ENCODE data around the gene MPC2. TPM values are rescaled to one million over a fixed set of nuclear protein-coding genes. Genes with fewer than 3 reads are reported as not detected.

MPC2 gene
- total RNA-seq, 1 experiment from 2014 or later = 159 TPM

DNA sequence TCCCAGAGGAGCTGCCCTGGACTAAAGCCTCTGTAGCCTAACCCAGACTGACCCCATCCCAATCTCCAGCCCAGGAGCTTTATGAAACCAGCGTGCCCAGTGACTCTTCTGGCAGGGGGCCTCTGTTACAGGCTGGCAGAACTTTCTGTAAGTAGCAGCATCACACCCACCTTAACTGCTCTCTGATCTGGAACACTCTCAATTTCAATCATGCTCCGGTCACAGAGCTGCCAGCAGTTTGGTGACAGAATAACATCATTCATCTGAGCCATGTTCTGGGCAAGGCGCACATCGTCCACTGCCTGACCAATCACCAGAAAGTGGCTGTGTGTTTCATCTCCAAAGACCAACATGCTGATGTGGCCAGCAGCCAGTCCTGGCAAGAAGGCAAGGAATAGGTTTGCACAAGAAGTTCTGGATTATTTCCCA lies 37.6 kb downstream of the MPC2 start:
- Histone ChIP-seq H3K9me3 (no peaks in the 10 kb centered on the region), H3K27me3 (replicated peaks; ENCODE audit: control insufficient read depth, insufficient read depth, low read length) (no peaks in the 10 kb centered on the region), H3K4me3 (ENCODE audit: low read depth, low read length) (no peak overlapping the region), H3K36me3 (ENCODE audit: control insufficient read depth, insufficient read depth, low read length) (no peaks in the 10 kb centered on the region), H3K4me1 (no peaks in the 10 kb centered on the region; the same call in 1 of the 2 replicates)
- no peaks in the 10 kb centered on the region for H3K27me3 Mint-ChIP-seq (ENCODE audit: insufficient read depth, unreplicated experiment)
- ChIA-PET CTCF (no interaction called here), POLR2A (interaction anchor here (0.6 kb wide), 1 partner anchor 124 kb away, joined by 4 read pairs; no protein-coding TSS in a partner anchor)
- intact Hi-C loops (cut with micrococcal nuclease; ENCODE audit: unreplicated experiment) = no loop called here
- H3K36me3 Mint-ChIP-seq (ENCODE audit: insufficient read depth, unreplicated experiment) = peaks cover 6% of the 10 kb centered on the region
- H3K27ac Mint-ChIP-seq (ENCODE audit: unreplicated experiment) = no peak overlapping the region
- no peaks in the 10 kb centered on the region for H3K9me3 Mint-ChIP-seq (ENCODE audit: unreplicated experiment)
- TF ChIP-seq, protein P1, sequence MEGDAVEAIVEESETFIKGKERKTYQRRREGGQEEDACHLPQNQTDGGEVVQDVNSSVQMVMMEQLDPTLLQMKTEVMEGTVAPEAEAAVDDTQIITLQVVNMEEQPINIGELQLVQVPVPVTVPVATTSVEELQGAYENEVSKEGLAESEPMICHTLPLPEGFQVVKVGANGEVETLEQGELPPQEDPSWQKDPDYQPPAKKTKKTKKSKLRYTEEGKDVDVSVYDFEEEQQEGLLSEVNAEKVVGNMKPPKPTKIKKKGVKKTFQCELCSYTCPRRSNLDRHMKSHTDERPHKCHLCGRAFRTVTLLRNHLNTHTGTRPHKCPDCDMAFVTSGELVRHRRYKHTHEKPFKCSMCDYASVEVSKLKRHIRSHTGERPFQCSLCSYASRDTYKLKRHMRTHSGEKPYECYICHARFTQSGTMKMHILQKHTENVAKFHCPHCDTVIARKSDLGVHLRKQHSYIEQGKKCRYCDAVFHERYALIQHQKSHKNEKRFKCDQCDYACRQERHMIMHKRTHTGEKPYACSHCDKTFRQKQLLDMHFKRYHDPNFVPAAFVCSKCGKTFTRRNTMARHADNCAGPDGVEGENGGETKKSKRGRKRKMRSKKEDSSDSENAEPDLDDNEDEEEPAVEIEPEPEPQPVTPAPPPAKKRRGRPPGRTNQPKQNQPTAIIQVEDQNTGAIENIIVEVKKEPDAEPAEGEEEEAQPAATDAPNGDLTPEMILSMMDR (IDR thresholded peaks at IDR 0.05; ENCODE audit: insufficient read depth in 1 of 2, low read depth in 1 of 2, low read length in 1 of 2, severe bottlenecking in 1 of 2, unreplicated experiment in 1 of 2) = no peak
- H3K4me1 Mint-ChIP-seq (ENCODE audit: low read depth, unreplicated experiment) = peaks cover 9% of the 10 kb centered on the region
- H3K4me3 Mint-ChIP-seq (ENCODE audit: unreplicated experiment) = no peak overlapping the region
- no peak for DNase-seq
- no TSS peak for BruUV-seq (replicated peaks)

DNA sequence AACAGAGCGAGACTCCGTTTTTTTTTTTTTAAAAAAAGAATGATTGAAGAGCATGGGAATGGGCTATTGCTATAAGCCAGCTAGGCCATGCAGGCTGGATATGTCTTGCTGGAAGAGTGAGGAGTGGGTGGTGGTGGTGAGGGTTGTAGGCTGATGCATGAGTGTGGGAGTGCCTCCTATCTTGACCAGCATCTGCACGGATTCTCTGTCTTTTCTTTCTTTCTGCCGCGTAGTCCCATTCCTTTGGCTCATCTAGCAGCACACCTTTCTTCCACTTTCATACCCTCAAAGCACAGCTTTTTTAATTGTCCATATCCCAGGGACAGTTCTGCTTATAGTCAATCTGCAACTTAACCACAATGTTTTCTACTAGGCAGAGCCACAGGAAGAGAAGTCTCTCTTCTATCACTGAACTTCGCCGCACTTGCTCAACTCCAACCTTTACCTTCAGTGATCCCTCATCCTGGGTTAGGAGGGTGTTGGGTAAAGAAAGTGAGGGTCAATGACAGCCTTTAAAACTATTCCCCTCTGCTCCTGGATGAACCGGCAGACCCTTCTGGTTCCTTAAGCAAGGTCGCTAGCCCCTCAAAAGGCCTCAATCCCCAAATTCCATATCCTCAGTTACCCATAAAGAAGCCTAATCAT lies 38.2 kb downstream of the MPC2 start:
- DNase-seq = no peak
- H3K36me3 ChIP-seq (ENCODE audit: control insufficient read depth, insufficient read depth, low read length) = no peaks in the 10 kb centered on the region
- TF ChIP-seq, protein P1 (IDR thresholded peaks at IDR 0.05; ENCODE audit: insufficient read depth in 1 of 2, low read depth in 1 of 2, low read length in 1 of 2, severe bottlenecking in 1 of 2, unreplicated experiment in 1 of 2) = no peak
- Mint-ChIP-seq H3K27me3 (ENCODE audit: insufficient read depth, unreplicated experiment) (no peaks in the 10 kb centered on the region), H3K27ac (ENCODE audit: unreplicated experiment) (no peak overlapping the region), H3K9me3 (ENCODE audit: unreplicated experiment) (no peaks in the 10 kb centered on the region), H3K36me3 (ENCODE audit: insufficient read depth, unreplicated experiment) (peaks cover 6% of the 10 kb centered on the region), H3K4me3 (ENCODE audit: unreplicated experiment) (no peak overlapping the region), H3K4me1 (ENCODE audit: low read depth, unreplicated experiment) (peaks cover 8% of the 10 kb centered on the region)
- H3K9me3 ChIP-seq = no peaks in the 10 kb centered on the region
- CTCF ChIA-PET = no interaction called here
- H3K27me3 ChIP-seq (replicated peaks; ENCODE audit: control insufficient read depth, insufficient read depth, low read length) = no peaks in the 10 kb centered on the region
- BruUV-seq (replicated peaks) = no TSS peak
- intact Hi-C loops (cut with micrococcal nuclease; ENCODE audit: unreplicated experiment) = no loop called here
- no peaks in the 10 kb centered on the region; the same call in 1 of the 2 replicates for H3K4me1 ChIP-seq
- POLR2A ChIA-PET = interaction anchor here (0.6 kb wide), 1 partner anchor 124 kb away, joined by 4 read pairs; no protein-coding TSS in a partner anchor
- no peak overlapping the region for H3K4me3 ChIP-seq (ENCODE audit: low read depth, low read length)

DNA sequence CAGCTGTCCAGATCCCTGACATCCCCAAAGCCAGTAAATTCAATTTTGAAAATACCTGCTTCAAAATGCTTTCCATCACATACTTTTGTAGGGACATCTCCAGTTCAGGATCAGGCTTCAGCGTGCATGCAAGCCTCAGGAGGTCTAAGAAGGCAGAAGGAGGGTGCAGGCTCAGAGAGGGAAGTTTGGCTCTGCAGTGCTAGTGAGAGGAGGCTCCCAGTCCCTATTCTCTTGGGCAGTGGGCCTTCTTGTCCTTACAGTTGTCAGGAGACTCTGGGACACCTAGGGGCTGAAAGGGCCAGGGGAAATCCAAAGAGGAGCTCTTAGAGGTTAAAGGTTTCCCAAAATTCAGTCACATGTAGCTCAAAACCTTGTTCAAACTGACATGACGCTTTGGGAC lies 43.1 kb downstream of the MPC2 start:
- no TSS peak for BruUV-seq (replicated peaks)
- no peaks in the 10 kb centered on the region for H3K9me3 ChIP-seq
- intact Hi-C loops (cut with micrococcal nuclease; ENCODE audit: unreplicated experiment) = no loop called here
- peaks cover 14% of the 10 kb centered on the region for H3K4me1 ChIP-seq
- ChIA-PET POLR2A (no interaction called here), CTCF (no interaction called here)
- Mint-ChIP-seq H3K36me3 (ENCODE audit: insufficient read depth, unreplicated experiment) (peaks cover 4% of the 10 kb centered on the region), H3K27me3 (ENCODE audit: insufficient read depth, unreplicated experiment) (no peaks in the 10 kb centered on the region), H3K27ac (ENCODE audit: unreplicated experiment) (no peak overlapping the region), H3K9me3 (ENCODE audit: unreplicated experiment) (no peaks in the 10 kb centered on the region), H3K4me3 (ENCODE audit: unreplicated experiment) (no peak overlapping the region), H3K4me1 (ENCODE audit: low read depth, unreplicated experiment) (peaks cover 12% of the 10 kb centered on the region)
- no peak for DNase-seq
- TF ChIP-seq, protein P1 (IDR thresholded peaks at IDR 0.05; ENCODE audit: insufficient read depth in 1 of 2, low read depth in 1 of 2, low read length in 1 of 2, severe bottlenecking in 1 of 2, unreplicated experiment in 1 of 2) = no peak
- no peak overlapping the region for H3K4me3 ChIP-seq (ENCODE audit: low read depth, low read length)
- no peaks in the 10 kb centered on the region for H3K27me3 ChIP-seq (replicated peaks; ENCODE audit: control insufficient read depth, insufficient read depth, low read length)
- no peaks in the 10 kb centered on the region for H3K36me3 ChIP-seq (ENCODE audit: control insufficient read depth, insufficient read depth, low read length)

All from Caco-2 (cell line).